Measurements from ENCODE around the gene RASGEF1C. TPM values are rescaled to one million over a fixed set of nuclear protein-coding genes. Genes with fewer than 3 reads are reported as not detected.

Gene RASGEF1C
- total and polyA plus RNA-seq, 10 of the 15 experiments (the other 5 are each of a cell fraction or from before 2014, with no cell fraction given) = not detected

DNA sequence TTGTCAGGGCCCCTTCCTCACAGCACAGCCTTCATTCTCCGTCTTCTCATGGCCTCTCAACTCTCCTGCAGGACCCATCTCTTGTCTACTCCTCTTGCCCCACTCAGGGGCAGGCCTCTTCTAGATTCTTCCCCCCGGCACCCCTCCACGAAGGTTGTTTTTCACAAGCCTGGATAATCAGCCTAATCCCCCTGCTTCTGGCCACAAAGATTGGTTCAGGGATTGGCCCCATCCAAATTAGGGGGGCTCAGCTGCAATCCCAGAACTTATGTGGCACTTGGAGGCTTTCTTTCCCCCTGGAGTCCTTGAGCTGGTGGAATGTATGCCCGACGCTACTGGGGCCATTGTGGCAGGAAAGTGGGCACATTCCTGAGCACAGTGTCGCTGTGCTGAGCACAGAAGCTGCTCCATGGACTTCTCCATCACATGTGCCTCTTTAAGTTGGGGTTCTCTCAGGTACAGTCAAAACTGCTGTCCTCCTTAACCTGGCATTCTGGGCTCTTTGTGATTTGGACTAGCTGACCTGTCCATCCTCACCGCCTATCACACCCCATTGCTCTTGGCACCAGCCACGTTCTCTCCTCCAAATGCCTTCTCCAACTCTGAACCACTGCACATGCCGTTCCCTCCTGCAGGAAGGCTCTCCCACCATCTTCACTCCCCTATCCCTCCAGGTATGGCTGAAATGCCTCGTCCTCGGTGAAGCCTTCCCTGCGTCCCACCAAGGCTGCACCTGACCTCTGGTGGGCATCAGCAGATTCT, 70.6 kb downstream of the RASGEF1C start:
- Histone ChIP-seq H3K4me1 (ENCODE audit: control insufficient read depth, insufficient read depth, low read length) (no peaks in the 10 kb centered on the region), H3K36me3 (ENCODE audit: control insufficient read depth in 2 of 2, insufficient read depth in 2 of 2, low read length in 1 of 2) (no peaks in the 10 kb centered on the region), H3K27me3 (replicated peaks in 1 of 2; ENCODE audit: control insufficient read depth in 2 of 2, insufficient read depth in 2 of 2, low read length in 1 of 2) (no peaks in the 10 kb centered on the region), H3K9me3 (replicated peaks; ENCODE audit: control insufficient read depth, insufficient read depth, low read length) (no peaks in the 10 kb centered on the region; the same call in 2 of the 3 replicates), H3K79me2 (ENCODE audit: control insufficient read depth, insufficient read depth, low read length) (no peaks in the 10 kb centered on the region), H4K20me1 (ENCODE audit: control insufficient read depth, insufficient read depth) (no peaks in the 10 kb centered on the region), H3K27ac (ENCODE audit: control insufficient read depth, insufficient read depth) (no peak overlapping the region), H3K4me3 (no peak overlapping the region), H2AFZ (ENCODE audit: control insufficient read depth, low read depth, low read length) (no peak overlapping the region), H3K4me2 (ENCODE audit: control insufficient read depth, insufficient read depth) (no peak overlapping the region), H3K9ac (ENCODE audit: control insufficient read depth, insufficient read depth, low read length) (no peak overlapping the region)
- WGBS (ENCODE audit: insufficient coverage, insufficient replicate concordance, low lambda C conversion rate, missing lambda C conversion rate) = 23% methylated on average over 12 of the region's 12 CpGs
- ATAC-seq = no peak
- TF ChIP-seq YBX1 (IDR thresholded peaks at IDR 0.05) = no peak
- no peak for TF ChIP-seq ZNF217 (IDR thresholded peaks at IDR 0.05)
- TF ChIP-seq TBL1XR1 (IDR thresholded peaks at IDR 0.05; ENCODE audit: low read depth, low read length) = no peak
- RAD21 ChIA-PET (ENCODE audit: unreplicated experiment) = no interaction called here
- in situ Hi-C loops (cut with MboI) = no loop called here
- SMC1A ChIA-PET (ENCODE audit: uncharacterized antibody, unreplicated experiment) = no interaction called here
- no peak for FAIRE-seq
- intact Hi-C loops (cut with micrococcal nuclease; ENCODE audit: unreplicated experiment) = no loop called here
- no TSS peak for BruUV-seq (replicated peaks)
- POLR2A ChIA-PET = interaction anchor here (0.6 kb wide), 1 partner anchor 40 kb away, joined by 5 read pairs; no protein-coding TSS in a partner anchor
- CTCF ChIA-PET = no interaction called here
- no peak for DNase-seq (ENCODE audit: low read depth, low spot score)

DNA sequence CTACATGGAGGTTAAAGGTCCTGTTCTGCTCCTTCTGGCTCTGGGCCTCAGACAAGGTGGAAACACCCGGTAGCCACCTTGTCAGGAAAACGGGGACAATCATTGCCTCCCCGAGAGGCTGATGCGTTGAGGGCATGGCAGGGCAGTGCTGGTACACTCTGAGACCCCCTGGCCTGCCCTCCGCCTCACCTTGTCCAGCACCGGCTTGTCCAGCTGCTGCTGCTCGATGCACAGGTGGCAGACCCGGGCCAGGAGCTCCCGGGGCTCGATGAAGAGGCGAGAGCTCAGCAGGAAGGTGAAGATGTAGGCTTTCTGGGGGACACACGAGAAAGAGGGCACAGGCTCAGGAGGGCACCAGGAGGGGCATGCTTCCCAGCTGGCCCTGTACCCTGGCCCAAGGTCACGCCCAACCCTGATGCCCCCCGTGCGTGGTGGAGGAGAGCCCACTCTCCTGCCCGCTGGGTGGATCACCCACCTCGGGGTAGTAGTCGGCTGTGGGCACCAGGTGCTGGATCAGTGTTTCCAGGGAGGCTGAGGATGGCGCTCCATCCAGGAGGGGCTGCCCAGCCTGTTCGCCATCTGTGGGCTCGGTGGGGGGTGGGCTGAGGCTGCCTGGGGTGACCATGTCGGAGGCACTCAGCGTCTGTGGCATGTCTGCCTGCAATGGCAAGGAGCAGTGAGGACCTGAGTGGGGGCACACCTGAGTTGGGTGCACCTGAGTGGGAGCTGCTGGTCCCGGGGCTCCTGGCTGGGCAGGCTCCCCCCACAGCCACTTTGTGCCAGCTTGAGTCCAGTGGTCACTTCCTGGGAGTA, 71.4 kb downstream of the RASGEF1C start:
- Histone ChIP-seq H3K4me3 (no peak overlapping the region), H3K27me3 (replicated peaks in 1 of 2; ENCODE audit: control insufficient read depth in 2 of 2, insufficient read depth in 2 of 2, low read length in 1 of 2) (no peaks in the 10 kb centered on the region), H3K36me3 (ENCODE audit: control insufficient read depth in 2 of 2, insufficient read depth in 2 of 2, low read length in 1 of 2) (no peaks in the 10 kb centered on the region), H4K20me1 (ENCODE audit: control insufficient read depth, insufficient read depth) (no peaks in the 10 kb centered on the region), H3K4me1 (ENCODE audit: control insufficient read depth, insufficient read depth, low read length) (no peaks in the 10 kb centered on the region), H3K4me2 (ENCODE audit: control insufficient read depth, insufficient read depth) (no peak overlapping the region), H3K27ac (ENCODE audit: control insufficient read depth, insufficient read depth) (no peak overlapping the region), H3K9me3 (replicated peaks; ENCODE audit: control insufficient read depth, insufficient read depth, low read length) (no peaks in the 10 kb centered on the region; the same call in 2 of the 3 replicates), H3K9ac (ENCODE audit: control insufficient read depth, insufficient read depth, low read length) (no peak overlapping the region), H3K79me2 (ENCODE audit: control insufficient read depth, insufficient read depth, low read length) (no peaks in the 10 kb centered on the region), H2AFZ (ENCODE audit: control insufficient read depth, low read depth, low read length) (no peak overlapping the region)
- intact Hi-C loops (cut with micrococcal nuclease; ENCODE audit: unreplicated experiment) (no loop called here), in situ Hi-C loops (cut with MboI) (no loop called here)
- DNase-seq (ENCODE audit: low read depth, low spot score) = no peak
- 51% methylated on average over 23 of the region's 24 CpGs for WGBS (ENCODE audit: insufficient coverage, insufficient replicate concordance, low lambda C conversion rate, missing lambda C conversion rate)
- CTCF ChIA-PET = no interaction called here
- FAIRE-seq = no peak
- RAD21 ChIA-PET (ENCODE audit: unreplicated experiment) = no interaction called here
- no TSS peak for BruUV-seq (replicated peaks)
- POLR2A ChIA-PET = no interaction called here
- SMC1A ChIA-PET (ENCODE audit: uncharacterized antibody, unreplicated experiment) = no interaction called here
- no peak for ATAC-seq
- TF ChIP-seq TARDBP (IDR thresholded peaks at IDR 0.05; ENCODE audit: borderline replicate concordance) (no peak), GABPA (IDR thresholded peaks at IDR 0.05; ENCODE audit: low read depth) (no peak), ZSCAN29 (IDR thresholded peaks at IDR 0.05) (no peak), ETV6 (conservative IDR thresholded peaks at IDR 0.05 in 1 of 2, IDR thresholded peaks at IDR 0.05 in 1 of 2; ENCODE audit: borderline replicate concordance in 1 of 2, low read depth in 1 of 2) (no peak), SREBF1 (IDR thresholded peaks at IDR 0.05; ENCODE audit: low read length) (no peak), RAD51 (IDR thresholded peaks at IDR 0.05) (no peak), ELK1 (IDR thresholded peaks at IDR 0.05; ENCODE audit: low read depth, low read length) (no peak), JUND (IDR thresholded peaks at IDR 0.05; ENCODE audit: low read depth, low read length) (no peak), NR2C2 (IDR thresholded peaks at IDR 0.05; ENCODE audit: borderline replicate concordance, control insufficient read depth, insufficient read length, low read depth) (no peak), RELA (IDR thresholded peaks at IDR 0.05; ENCODE audit: borderline replicate concordance, partially characterized antibody) (no peak)

Measured in GM12878 (cell line).